KMS-11 (cell line): ENCODE data around the gene RPL35.

ENCODE experiments used
- H2AFZ ChIP-seq: fragments of 200-600 bp; sonication (generic); 2 replicates; pipeline ENCODE4 v1.6.1; 2016; ENCODE audit warnings: antibody characterized with exemption, mixed run types, low read depth
- H3K27ac ChIP-seq: fragments of 200-600 bp; sonication (generic); 2 replicates; pipeline ENCODE4 v1.6.1; 2016; ENCODE audit warnings: mild to moderate bottlenecking, mixed run types
- H3K27me3 ChIP-seq: fragments of 200-600 bp; sonication (generic); 2 replicates; pipeline ENCODE4 v1.6.1; 2017; ENCODE audit warnings: mild to moderate bottlenecking, low read depth, mixed run types, moderate library complexity; ENCODE audit not compliant: insufficient read depth
- H3K36me3 ChIP-seq: fragments of 200-600 bp; sonication (generic); 2 replicates; pipeline ENCODE4 v1.6.1; 2017; ENCODE audit warnings: mild to moderate bottlenecking, mixed run types; ENCODE audit not compliant: insufficient read depth
- H3K4me1 ChIP-seq: fragments of 200-600 bp; sonication (generic); 2 replicates; pipeline ENCODE4 v1.6.1; 2016; ENCODE audit warnings: mild to moderate bottlenecking, low read depth, mixed run types; ENCODE audit not compliant: poor library complexity, severe bottlenecking
- H3K4me2 ChIP-seq: fragments of 200-600 bp; sonication (generic); 2 replicates; pipeline ENCODE4 v1.7.0; 2016; ENCODE audit warnings: mild to moderate bottlenecking, mixed run types
- H3K4me3 ChIP-seq: fragments of 200-600 bp; sonication (generic); IDR thresholded peaks from 2 replicates; pipeline ENCODE4 v1.6.1; 2017; ENCODE audit warnings: low read depth, low read length, mixed read lengths; ENCODE audit not compliant: insufficient read depth
- H3K79me2 ChIP-seq: fragments of 200-600 bp; sonication (generic); 2 replicates; pipeline ENCODE4 v1.6.1; 2016; ENCODE audit warnings: low read depth, mixed run types; ENCODE audit not compliant: insufficient read depth
- H3K9ac ChIP-seq: fragments of 200-600 bp; sonication (generic); 2 replicates; pipeline ENCODE4 v1.6.1; 2016; ENCODE audit warnings: mild to moderate bottlenecking, mixed run types
- H4K20me1 ChIP-seq: fragments of 200-600 bp; sonication (generic); 2 replicates; pipeline ENCODE4 v1.6.1; 2016; ENCODE audit warnings: mild to moderate bottlenecking, mixed run types; ENCODE audit not compliant: insufficient read depth
- TF ChIP-seq, protein P1 (sequence below): fragments of 200-600 bp; sonication (generic); conservative IDR thresholded peaks from 2 replicates; pipeline ENCODE4 v1.6.1; 2017; ENCODE audit warnings: low read depth, mild to moderate bottlenecking, antibody characterized with exemption, low read length, moderate library complexity, mixed read lengths

Gene RPL35

DNA sequence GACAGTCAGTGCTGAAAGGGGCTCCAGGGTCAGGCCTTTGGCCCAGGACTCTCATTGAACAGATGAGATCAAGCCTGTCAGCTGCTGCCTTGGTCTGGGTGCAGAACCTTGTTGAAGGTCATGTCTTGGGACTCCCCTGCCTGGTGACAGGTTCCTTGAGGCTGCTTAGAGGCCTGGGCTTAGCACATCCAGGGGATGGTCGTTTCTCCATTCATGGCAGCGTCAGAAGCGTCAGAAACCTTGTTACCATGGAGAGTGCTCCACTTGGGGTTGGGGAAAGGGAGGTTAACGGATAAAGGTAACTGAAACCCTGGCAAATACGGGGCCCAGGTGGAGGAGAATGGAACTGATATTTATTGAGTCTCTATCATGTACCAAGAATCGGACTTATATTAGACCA lies 9.0 kb upstream of the RPL35 start:
- no peaks in the 10 kb centered on the region; the same call in none of the 2 replicates for H4K20me1 ChIP-seq
- H2AFZ ChIP-seq: no peak overlapping the region
- H3K9ac ChIP-seq: peak overlapping the region; percentile 97; the same call in 1 of the 2 replicates
- TF ChIP-seq, protein P1, sequence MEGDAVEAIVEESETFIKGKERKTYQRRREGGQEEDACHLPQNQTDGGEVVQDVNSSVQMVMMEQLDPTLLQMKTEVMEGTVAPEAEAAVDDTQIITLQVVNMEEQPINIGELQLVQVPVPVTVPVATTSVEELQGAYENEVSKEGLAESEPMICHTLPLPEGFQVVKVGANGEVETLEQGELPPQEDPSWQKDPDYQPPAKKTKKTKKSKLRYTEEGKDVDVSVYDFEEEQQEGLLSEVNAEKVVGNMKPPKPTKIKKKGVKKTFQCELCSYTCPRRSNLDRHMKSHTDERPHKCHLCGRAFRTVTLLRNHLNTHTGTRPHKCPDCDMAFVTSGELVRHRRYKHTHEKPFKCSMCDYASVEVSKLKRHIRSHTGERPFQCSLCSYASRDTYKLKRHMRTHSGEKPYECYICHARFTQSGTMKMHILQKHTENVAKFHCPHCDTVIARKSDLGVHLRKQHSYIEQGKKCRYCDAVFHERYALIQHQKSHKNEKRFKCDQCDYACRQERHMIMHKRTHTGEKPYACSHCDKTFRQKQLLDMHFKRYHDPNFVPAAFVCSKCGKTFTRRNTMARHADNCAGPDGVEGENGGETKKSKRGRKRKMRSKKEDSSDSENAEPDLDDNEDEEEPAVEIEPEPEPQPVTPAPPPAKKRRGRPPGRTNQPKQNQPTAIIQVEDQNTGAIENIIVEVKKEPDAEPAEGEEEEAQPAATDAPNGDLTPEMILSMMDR: no peak
- H3K4me2 ChIP-seq: peak overlapping the region; percentile 95
- no peak overlapping the region for H3K4me3 ChIP-seq
- H3K36me3 ChIP-seq: no peaks in the 10 kb centered on the region
- peaks cover 39% of the 10 kb centered on the region for H3K4me1 ChIP-seq
- H3K27ac ChIP-seq: peak overlapping the region; percentile 97; the same call in 1 of the 2 replicates
- no peaks in the 10 kb centered on the region for H3K27me3 ChIP-seq
- H3K79me2 ChIP-seq: peaks cover 63% of the 10 kb centered on the region

DNA sequence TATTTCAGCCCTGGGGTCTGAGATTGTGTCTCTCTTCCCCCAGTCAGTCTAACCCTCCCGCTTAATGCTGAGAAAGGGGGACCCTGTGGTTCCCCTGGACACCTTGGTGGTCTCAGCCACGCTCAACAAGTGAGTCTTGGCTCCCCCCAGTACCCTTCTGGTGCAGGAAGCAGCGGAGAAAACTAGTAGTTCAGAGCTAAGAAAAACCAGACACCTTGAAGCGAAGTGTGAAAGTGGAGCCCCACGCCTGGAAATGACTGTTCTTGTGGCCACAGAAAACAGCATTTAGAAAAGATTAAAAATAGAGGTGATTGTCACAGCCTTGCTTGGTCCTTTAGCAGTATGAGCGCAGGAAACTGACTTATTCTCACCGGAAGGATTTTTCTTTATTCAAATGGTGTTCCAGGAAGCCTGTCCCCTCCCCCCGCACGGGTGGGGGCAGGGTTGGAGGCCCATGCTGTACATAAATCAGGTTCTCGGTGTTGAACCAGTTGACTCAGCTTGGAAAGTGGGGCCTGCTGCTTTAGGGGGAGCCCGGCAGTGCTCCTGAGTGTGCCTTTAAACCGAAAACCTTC lies 8.3 kb upstream of the RPL35 start:
- Histone ChIP-seq H3K4me2 (peak overlapping the region; percentile 95), H4K20me1 (no peaks in the 10 kb centered on the region; the same call in none of the 2 replicates), H3K9ac (peak overlapping the region; percentile 97; the same call in 1 of the 2 replicates), H3K4me3 (no peak overlapping the region), H3K79me2 (peaks cover 63% of the 10 kb centered on the region), H3K27me3 (no peaks in the 10 kb centered on the region), H2AFZ (no peak overlapping the region), H3K36me3 (no peaks in the 10 kb centered on the region), H3K4me1 (peaks cover 39% of the 10 kb centered on the region), H3K27ac (peak overlapping the region; percentile 97)
- TF ChIP-seq, protein P1: no peak

DNA sequence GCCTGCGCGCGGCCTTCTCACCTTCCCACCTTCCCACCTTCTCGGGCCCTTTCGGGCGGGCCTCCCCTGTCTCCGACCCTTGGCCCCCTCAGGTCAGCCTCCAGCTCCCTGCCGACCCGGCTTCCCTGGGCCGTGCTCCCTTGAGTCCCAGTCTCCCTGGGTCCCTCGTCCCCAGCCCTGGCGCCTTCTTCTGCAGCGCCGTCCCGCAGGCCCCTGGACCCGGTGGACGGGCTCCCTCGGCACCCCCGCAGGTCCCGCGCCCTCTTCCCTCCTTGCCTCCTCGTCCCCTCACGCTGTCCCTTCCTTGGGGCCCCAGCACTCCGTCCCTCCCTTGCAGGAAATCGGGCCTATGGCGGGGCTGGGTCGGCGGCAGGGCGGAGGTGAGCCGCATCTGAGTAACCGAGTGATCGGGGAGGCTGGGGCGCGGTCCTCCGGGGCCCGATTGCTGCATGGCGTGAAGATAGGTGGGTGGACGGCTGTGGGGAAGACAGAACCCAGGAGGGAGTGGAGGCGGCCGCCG lies 7.8 kb upstream of the RPL35 start:
- peak overlapping the region; percentile 97; the same call in 1 of the 2 replicates for H3K9ac ChIP-seq
- H3K4me1 ChIP-seq: peaks cover 39% of the 10 kb centered on the region
- TF ChIP-seq, protein P1: no peak
- no peak overlapping the region for H3K4me3 ChIP-seq
- H3K27me3 ChIP-seq: no peaks in the 10 kb centered on the region
- peak overlapping the region; percentile 97 for H3K27ac ChIP-seq
- H3K36me3 ChIP-seq: no peaks in the 10 kb centered on the region
- H3K4me2 ChIP-seq: peak overlapping the region; percentile 95
- H4K20me1 ChIP-seq: no peaks in the 10 kb centered on the region; the same call in none of the 2 replicates
- peaks cover 59% of the 10 kb centered on the region for H3K79me2 ChIP-seq
- peak overlapping the region; percentile 38; the same call in 1 of the 2 replicates for H2AFZ ChIP-seq

DNA sequence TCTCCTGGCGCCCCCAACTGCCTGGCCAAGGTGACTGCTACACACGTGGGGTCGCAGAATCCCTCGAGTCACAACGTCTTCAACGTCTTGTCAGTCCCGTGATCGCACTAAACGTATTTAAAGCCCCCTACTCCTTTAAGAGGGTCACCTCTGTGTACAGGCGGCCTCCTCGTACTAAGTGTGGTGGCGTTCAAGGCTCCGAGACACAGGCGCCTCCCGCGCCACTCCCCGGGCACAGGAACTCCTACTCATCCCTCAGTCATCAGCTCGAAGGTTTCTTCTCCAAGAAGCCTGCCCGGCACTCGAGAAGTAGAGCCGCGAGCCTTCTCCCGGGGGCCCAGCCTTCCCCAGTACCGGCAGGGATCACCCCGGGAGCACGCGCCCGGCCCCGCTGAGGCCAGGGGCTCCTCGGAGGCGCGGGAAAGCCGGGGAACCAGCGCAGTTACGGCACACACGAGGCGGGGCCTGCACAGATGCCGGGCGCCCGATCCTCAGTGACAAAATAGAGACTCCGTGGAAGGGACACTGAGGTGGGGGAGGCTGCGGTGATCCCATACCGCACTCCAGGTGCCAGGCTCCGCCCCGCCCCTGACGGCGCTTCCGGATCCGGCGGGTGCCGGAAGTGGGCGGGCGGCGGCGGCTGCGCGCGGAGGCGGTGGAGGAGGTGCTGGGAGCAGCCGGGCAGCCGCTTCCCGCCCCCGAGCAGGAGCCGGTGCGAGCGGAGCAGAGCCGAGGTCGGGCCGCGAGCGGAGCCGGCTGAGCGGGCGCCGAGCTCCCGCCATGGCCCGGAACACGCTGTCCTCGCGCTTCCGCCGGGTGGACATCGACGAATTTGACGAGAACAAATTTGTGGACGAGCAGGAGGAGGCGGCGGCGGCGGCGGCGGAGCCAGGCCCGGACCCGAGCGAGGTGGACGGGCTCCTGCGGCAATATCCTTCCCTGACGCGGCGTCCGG lies 7.0 kb upstream of the RPL35 start:
- Histone ChIP-seq H3K79me2 (peaks cover 55% of the 10 kb centered on the region), H3K4me3 (no peak overlapping the region), H2AFZ (peak overlapping the region; percentile 42), H3K27me3 (no peaks in the 10 kb centered on the region), H3K4me1 (peaks cover 39% of the 10 kb centered on the region), H3K36me3 (no peaks in the 10 kb centered on the region), H3K4me2 (peak overlapping the region; percentile 95), H3K9ac (peak overlapping the region; percentile 97), H3K27ac (peak overlapping the region; percentile 97), H4K20me1 (no peaks in the 10 kb centered on the region; the same call in none of the 2 replicates)
- TF ChIP-seq, protein P1: no peak
